NCI-H1092 (cell line): ENCODE data around the gene NKAIN2.
"Not testable (repeated sequence)": the region's sequence is repeated elsewhere in the genome, so short reads cannot be mapped to it uniquely, and the experiment has no call there.

Experiments used
- DNase-seq: peaks from one replicate; lab custom pipeline; 2025; lab: John Stamatoyannopoulos, UW

Gene NKAIN2

DNA sequence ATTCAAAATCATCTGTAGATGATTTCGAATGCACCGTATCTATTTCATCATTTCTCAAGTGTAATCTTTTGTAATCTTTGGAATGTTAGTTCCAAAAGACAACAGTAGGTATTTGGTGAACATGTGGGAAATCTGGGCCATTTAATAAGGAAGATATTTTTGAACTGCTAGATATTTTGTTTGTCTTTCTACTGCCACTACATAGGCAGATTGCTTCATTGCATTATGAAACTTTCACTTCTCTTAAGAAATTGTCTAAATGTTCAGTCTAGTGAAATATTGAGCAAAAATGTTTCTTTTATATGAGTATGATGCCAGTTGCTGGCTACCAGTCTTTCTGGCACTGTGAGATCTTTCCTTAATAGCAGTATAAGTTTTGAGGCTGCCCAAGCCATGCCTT lies 630.8 kb downstream of the NKAIN2 start:
- no peak for DNase-seq

DNA sequence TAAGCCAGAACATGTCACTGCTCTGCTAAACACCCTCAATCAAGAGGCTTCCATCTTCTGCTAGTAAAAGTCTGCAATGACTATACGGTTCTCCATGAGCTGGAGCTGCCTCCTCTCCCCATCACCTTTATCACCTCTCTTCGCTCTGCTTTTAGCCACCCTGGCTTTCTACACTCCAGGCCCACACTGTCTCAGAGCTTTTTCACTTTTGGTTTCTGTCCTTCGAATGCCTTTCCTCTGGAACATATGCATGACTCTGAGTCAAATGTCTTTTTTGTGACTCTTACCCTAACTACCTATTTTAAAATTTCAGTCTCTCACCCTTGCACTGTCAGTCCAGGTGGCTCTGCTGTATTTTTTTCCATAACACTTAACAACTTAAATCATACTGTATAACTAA lies 633.1 kb downstream of the NKAIN2 start:
- DNase-seq, result no peak

DNA sequence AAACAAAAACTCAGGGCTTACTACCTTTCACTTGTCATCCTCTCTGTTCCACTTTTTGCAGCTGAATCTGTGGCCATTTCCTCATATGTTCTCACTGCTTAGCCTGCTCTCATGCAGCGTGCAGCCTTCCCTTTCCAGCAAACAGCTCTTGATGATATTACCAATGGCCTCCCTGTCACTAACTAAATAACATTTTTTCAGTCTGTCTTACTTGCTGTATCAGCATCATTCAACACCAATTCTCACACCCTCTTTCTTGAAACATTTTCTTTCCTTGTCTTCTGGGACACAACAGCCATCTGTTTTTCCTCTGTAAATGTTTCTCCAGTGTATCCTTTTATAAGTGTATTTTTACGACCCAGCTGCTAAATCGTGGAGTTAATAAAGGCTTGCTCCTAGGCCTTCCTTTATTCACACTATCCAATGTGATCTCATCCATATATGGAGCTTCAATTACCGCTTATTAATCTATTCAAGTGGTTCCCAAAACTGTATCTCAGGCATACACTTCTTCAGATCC lies 634.9 kb downstream of the NKAIN2 start:
- no peak for DNase-seq

DNA sequence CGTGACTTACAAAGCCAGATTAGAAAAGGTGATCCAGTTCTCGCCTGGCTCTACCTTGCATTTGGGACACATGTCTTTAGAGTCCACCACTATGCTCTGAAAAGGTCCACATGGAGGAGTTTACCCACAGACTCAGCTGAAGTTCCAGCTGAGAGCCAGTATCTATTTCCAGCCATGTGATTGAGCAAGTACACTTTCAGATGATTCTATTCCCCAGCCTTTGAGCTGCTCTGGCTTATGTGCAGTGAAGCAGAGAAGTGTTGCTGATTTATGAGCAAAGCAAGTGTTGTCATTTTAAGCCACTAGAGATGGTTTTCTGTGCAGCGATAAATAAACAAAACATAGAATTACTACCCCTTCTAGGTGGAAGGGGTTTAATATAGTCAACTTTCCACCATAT lies 637.8 kb downstream of the NKAIN2 start:
- no peak for DNase-seq

GRCh38 chr6:124443541-124443940 lies 639.9 kb downstream of the NKAIN2 start:
- no peak for DNase-seq

DNA sequence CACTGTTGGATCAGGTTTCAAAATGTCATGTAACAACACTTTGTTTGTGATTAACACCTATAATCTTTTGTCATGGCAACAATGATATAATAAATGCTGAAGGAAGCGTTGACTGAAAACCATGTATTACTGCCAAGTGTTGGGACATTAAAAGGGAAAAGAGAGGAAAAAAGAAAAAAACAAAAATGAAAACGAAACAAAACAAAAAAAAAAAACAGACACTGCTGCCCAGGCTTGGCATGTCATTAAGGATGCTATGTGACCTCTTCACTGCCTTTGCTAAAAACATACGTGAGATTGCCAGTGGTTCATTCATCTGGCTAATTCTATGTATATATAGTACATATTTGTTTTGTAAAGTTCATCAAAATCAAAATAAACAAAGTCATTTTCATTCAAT lies 641.9 kb downstream of the NKAIN2 start:
- DNase-seq, result no peak

GRCh38 chr6:124446961-124447360 lies 643.3 kb downstream of the NKAIN2 start:
- DNase-seq, result no peak

- no peak for DNase-seq
These were observed 655.6 kb downstream of the NKAIN2 start for GRCh38 chr6:124459268-124459667.

GRCh38 chr6:124462750-124463149 lies 659.1 kb downstream of the NKAIN2 start:
- no peak for DNase-seq

DNA sequence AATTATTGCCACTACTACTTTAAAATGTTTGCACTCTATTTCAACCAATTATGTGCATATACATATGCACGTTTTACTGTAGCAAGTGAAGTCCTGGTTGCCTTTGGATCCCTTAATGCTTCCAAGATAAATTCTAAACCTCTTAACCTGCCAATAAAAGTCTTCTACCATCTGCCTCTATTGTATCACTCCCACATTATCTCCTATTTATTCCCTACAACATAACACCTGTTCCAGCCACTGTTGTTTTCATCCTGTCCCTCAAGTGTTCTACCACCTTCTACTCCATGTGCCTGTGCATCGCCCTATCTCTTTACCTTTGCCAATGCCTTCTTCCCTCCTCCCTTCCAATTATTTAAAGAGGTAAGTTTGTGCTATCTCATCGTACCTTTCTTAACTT lies 659.6 kb downstream of the NKAIN2 start:
- peak; percentile 2 for DNase-seq

DNA sequence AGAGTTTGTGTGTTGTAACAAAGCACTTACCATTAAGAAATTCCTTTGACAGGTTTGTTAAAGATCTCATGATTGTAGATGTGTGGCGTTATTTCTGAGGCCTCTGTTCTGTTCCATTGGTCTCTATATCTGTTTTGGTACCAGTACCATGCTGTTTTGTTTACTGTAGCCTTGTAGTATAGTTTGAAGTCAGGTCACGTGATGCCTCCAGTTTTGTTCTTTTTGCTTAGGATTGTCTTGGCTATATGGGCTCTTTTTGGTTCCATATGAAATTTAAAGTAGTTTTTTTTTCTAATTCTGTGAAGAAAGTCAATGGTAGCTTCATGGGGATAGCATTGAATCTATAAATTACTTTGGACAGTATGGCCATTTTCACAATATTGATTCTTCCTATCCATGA lies 660.9 kb downstream of the NKAIN2 start:
- DNase-seq, result not testable (repeated sequence)

- DNase-seq, result no peak
These were observed 663.3 kb downstream of the NKAIN2 start for GRCh38 chr6:124466949-124467348.

DNA sequence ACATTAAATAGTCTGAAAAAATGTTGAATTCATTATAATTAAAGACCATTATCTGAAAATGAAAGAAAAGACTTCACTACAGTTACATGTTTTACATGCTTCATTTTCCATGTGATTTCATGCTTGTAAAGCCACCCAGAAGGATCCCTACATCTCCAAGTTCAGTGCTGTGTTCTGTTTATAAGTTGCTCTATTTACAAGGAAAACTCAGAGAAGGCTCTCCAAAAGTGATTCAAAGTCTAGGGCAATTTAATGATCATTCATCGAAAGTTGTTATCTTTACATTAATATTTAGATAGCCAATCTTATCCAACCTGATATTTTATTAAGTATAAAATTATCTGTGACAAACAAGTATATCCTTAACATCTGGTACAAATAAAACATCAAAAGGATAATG lies 663.7 kb downstream of the NKAIN2 start:
- DNase-seq, result no peak

DNA sequence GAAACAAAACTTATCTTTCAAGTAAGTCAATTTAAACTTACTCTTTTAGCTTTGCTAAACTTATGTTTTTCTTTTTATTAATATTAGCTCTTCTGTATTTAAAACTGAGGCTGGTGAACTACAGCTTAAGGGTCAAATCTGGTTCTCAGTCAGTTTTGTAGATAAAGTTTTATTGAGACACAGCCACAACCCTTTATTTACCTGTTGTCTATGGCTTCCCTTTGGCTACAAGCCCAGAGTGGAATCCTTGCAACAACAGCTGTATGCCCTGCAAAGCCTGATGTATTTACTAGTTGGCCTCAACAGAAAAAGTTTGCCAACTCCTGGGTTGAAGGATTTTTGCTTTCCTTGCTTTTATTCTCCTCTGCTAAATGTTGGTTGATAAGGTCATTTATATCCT lies 667.1 kb downstream of the NKAIN2 start:
- DNase-seq, result no peak

- DNase-seq, result no peak
These were observed 671.5 kb downstream of the NKAIN2 start for GRCh38 chr6:124475176-124475575.

DNA sequence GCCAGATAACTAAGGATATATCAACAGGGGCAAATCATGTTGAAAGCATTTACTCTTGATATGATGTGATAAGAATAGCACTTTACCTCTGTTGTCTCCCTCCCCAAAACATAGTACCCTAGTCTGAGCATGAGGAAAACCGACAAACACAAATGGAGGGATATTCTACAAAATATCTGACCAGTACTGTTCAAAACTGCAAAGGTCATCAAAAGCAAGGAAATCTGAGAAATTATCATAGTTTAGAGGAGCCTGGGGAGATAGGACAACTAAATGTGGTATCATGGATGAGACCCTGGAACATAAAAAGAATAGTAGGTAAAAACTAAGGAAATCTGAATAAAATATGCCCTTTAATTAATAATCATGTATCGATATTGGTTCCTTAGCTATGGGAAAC lies 675.2 kb downstream of the NKAIN2 start:
- DNase-seq, result no peak

DNA sequence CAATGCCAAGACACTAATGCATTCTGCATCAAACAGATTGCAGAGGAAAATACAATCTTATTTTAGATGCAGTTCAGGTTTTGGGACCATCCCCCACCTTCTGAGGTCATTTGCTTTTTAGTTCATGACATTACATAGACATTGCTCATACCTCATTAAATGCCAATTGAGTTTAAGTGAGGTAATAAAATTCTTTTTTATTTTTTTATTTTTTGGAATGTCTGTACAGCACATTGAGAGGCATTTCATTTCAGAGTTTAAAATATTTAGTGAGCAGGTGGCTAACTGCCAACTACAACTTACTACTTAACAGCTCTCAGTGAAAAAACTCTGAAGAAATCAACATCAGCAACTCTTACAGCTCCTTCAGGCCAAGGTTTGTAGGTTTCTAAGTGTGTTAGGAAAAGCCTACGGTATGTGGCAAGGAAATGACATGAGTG lies 676.3 kb downstream of the NKAIN2 start:
- no peak for DNase-seq

DNA sequence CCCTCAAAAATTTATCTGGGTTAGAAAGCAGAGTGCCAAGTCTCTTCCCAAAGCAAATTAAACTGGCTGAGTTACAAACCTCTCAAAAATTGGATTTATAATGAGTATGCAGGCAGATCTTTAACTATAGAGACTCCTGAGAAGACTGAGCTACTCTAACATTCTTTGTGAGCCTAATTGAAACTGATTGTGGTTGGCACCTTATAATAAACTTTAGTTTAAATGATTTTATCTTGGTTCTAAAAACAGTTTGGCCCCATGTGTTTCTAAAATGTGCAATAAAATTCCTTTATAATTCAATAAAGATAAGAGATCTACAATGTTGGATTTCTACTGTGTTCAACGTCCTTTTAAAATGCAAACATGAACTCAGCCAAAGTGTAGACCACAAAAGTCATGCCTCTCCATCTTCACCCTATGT lies 678.4 kb downstream of the NKAIN2 start:
- DNase-seq, result no peak

DNA sequence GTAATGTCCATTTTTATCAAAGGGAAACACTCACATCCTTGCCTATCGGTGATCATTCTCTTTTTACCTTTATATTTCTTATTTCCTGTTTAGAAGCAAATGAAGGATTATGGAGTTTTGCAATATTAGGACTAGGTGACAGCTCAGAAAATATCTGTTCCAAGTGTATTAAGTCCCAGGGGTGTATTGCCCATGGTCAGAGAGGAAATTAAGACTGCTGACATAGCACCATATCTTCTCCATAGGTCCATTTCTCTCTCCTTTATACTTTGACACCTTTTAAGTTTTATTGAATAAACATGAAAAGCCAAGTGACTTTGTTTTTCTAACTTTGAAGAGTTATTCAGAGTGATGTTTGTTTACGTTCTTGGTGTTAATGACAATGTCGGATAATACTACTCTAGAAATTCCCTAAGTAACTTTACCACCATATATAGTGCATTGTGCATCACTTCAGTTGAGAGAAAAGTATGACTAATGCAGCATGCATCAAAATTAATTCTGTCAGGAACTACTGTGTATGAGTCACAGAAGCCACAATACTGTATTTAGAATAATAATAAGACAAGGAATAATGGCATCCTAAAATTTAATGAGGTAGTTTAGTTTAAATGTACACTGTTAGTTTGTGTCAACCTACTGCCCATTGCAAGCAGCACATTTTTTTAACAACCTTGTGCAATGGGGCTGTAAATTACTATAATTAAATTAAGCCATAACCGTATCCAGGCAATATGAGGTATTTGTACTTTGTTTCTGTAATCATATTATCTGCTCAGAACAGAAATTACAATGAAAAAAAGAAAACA lies 684.2 kb downstream of the NKAIN2 start:
- no peak for DNase-seq

GRCh38 chr6:124490122-124490521 lies 686.5 kb downstream of the NKAIN2 start:
- no peak for DNase-seq

DNA sequence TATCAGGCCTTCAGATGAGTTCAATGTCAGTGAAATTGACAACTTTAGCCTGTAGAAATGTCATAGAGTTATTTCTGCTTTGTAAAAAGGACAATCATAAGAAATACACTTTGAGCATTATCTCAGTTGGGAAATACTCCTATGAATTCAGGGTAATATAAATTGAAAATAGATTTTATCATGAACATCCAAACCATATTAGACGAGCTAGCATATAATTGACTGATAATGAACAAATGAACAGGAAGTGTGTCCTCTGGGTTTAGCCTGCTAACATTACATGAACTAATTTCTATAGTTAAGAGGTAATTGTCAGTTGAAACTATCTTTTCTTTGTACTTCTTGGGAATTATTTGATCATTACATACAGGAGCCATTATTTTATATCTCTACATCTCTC lies 689.6 kb downstream of the NKAIN2 start:
- no peak for DNase-seq

- DNase-seq, result no peak
These were observed 691.4 kb downstream of the NKAIN2 start for GRCh38 chr6:124494956-124495664.

GRCh38 chr6:124495665-124496190 lies 692.1 kb downstream of the NKAIN2 start:
- no peak for DNase-seq
